PC-9 (cell line): ENCODE data around the gene ZDHHC8. TPM values are rescaled to one million over a fixed set of nuclear protein-coding genes. Genes with fewer than 3 reads are reported as not detected.

Experiments used
- BruUV-seq: library from RNA; stranded (reverse); fragments of 400-500 nt; replicated peaks from 2 replicates; lab custom pipeline; 2021; lab: Mats Ljungman, UMichigan
- CTCF ChIA-PET: fragments of 300-600 bp; sonication (Branson Sonifier 250); formaldehyde crosslinking; loops from one replicate; lab custom pipeline; 2022; ENCODE audit warnings: antibody characterized with exemption; lab: Charles Lee
- POLR2A ChIA-PET: fragments of 300-600 bp; sonication (Branson Sonifier 250); formaldehyde crosslinking; loops from one replicate; lab custom pipeline; 2022; ENCODE audit warnings: antibody characterized with exemption; ENCODE audit not compliant: unreplicated experiment; lab: Charles Lee
- DNase-seq, 2 experiments: peaks; one replicate each; pipeline versions ENCODE4 v3.0.0 to v3.0.0-alpha.2; 2015 to 2022; ENCODE audit warnings: mixed read lengths in 1 of 2
- H2AFZ ChIP-seq: fragments of 200-600 bp; sonication (generic); 2 replicates; pipeline ENCODE4 v1.8.1; 2017; ENCODE audit warnings: antibody characterized with exemption
- H3F3A ChIP-seq: fragments of 200-600 bp; sonication (generic); 2 replicates; pipeline ENCODE4 v1.8.1; 2017; ENCODE audit warnings: antibody characterized with exemption, mild to moderate bottlenecking, low read depth; ENCODE audit not compliant: insufficient read depth
- H3K27ac ChIP-seq: fragments of 200-600 bp; sonication (generic); 2 replicates; pipeline ENCODE4 v1.6.1; 2016; ENCODE audit warnings: mixed run types
- H3K27me3 ChIP-seq: fragments of 200-600 bp; sonication (generic); 2 replicates; pipeline ENCODE4 v1.6.1; 2016; ENCODE audit warnings: low read depth, mixed run types; ENCODE audit not compliant: insufficient read depth
- H3K36me3 ChIP-seq: fragments of 200-600 bp; sonication (generic); 2 replicates; pipeline ENCODE4 v1.6.1; 2016; ENCODE audit warnings: low read depth, mixed run types
- H3K4me1 ChIP-seq: fragments of 200-600 bp; sonication (generic); replicated peaks from 2 replicates; pipeline ENCODE4 v1.6.1; 2016; ENCODE audit warnings: mixed run types; ENCODE audit not compliant: insufficient read depth
- H3K4me2 ChIP-seq: fragments of 200-600 bp; sonication (generic); 2 replicates; pipeline ENCODE4 v1.6.1; 2017; ENCODE audit warnings: mixed run types
- H3K4me3 ChIP-seq: fragments of 200-600 bp; sonication (generic); 2 replicates; pipeline ENCODE4 v1.6.1; 2016; ENCODE audit warnings: mixed run types
- H3K79me2 ChIP-seq: fragments of 200-600 bp; sonication (generic); 2 replicates; pipeline ENCODE4 v1.6.1; 2017; ENCODE audit warnings: low read depth, mixed run types
- H3K9me2 ChIP-seq: fragments of 200-600 bp; sonication (generic); 2 replicates; pipeline ENCODE4 v1.8.1; 2017; ENCODE audit warnings: mild to moderate bottlenecking; ENCODE audit not compliant: insufficient read depth
- H3K9me3 ChIP-seq: fragments of 200-600 bp; sonication (generic); 2 replicates; pipeline ENCODE4 v1.8.1; 2016; ENCODE audit warnings: low read depth; ENCODE audit not compliant: insufficient read depth
- H4K20me1 ChIP-seq: fragments of 200-600 bp; sonication (generic); 2 replicates; pipeline ENCODE4 v1.8.1; 2017; ENCODE audit not compliant: insufficient read depth
- CTCF ChIP-seq: fragments of 200-600 bp; sonication (generic); conservative IDR thresholded peaks from 2 replicates; pipeline ENCODE4 v1.6.1; 2017; ENCODE audit warnings: mixed run types, antibody characterized with exemption, mild to moderate bottlenecking, moderate library complexity
- EZH2 ChIP-seq: fragments of 200-600 bp; sonication (generic); IDR thresholded peaks from 2 replicates; pipeline ENCODE4 v1.8.0; 2017; ENCODE audit warnings: antibody characterized with exemption, low read depth
- intact Hi-C: fragments of 100-400 bp; cut with micrococcal nuclease; formaldehyde crosslinking; loops from one replicate; pipeline ENCODE4 v1.10.0; 2022; ENCODE audit not compliant: unreplicated experiment
- total RNA-seq: library from RNA; stranded (reverse); gene quantifications from 2 replicates; pipeline ENCODE4 v1.2.3, GENCODE V29; 2021

Gene ZDHHC8
- total RNA-seq, 1 experiment from 2014 or later = 34.4 TPM

DNA sequence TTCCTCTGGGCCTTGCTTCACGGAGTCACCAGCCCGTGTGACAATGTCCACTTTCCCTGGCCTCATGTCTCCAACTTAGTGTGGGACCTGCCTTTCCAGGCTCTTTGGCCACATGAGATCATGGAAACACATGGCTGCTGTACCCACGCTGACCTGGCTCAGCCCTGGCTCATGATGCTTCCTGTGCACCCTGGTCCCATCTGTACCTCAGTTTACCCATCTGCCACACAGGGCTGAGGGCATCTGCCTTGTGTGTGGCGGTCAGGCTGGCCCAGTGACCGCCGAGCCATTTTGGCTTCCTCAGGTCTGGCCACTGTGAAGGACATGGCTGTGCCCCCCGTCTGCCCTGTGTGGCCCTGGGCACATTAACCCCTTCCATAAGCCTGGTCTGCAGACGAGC is 51.5 kb downstream of the ZDHHC8 start:
- DNase-seq = no peak
- TF ChIP-seq EZH2 = no peak
- no peak for TF ChIP-seq CTCF
- H3K9me3 ChIP-seq = no peaks in the 10 kb centered on the region
- no peak overlapping the region for H3K4me3 ChIP-seq
- H3K9me2 ChIP-seq = no peaks in the 10 kb centered on the region
- H3K79me2 ChIP-seq = no peaks in the 10 kb centered on the region
- CTCF ChIA-PET = no interaction called here
- H3K36me3 ChIP-seq = no peaks in the 10 kb centered on the region
- intact Hi-C loops = no loop called here
- POLR2A ChIA-PET = no interaction called here
- no peak overlapping the region for H3K27ac ChIP-seq
- no peak overlapping the region for H2AFZ ChIP-seq
- H3K27me3 ChIP-seq = peaks cover 30% of the 10 kb centered on the region
- no peak overlapping the region for H3K4me2 ChIP-seq
- H3F3A ChIP-seq = no peaks in the 10 kb centered on the region
- BruUV-seq = no TSS peak
- no peaks in the 10 kb centered on the region for H3K4me1 ChIP-seq
- no peaks in the 10 kb centered on the region for H4K20me1 ChIP-seq

DNA sequence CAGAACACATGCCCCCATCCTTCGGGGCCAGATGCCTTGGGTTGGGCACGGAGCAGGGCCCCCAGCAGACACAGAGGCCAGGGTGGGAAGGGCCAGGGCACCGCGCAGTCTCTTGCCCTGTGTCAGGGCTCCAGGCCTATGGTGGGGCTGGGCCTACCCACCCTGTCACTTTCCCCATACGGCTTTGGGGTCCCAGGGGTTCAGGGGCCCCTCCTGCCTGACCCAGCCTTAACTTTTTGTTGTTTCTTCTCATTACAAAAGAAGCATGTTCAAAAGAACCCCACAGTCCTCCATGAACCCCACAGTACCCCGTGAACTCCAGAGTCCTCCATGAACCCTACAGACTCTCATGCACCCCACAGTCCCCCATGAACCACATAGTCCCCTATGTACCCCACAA is 52.2 kb downstream of the ZDHHC8 start:
- peaks cover 23% of the 10 kb centered on the region for H3K27me3 ChIP-seq
- H3K36me3 ChIP-seq = no peaks in the 10 kb centered on the region
- no peak for DNase-seq
- no peaks in the 10 kb centered on the region for H3F3A ChIP-seq
- H4K20me1 ChIP-seq = no peaks in the 10 kb centered on the region
- H2AFZ ChIP-seq = no peak overlapping the region
- intact Hi-C loops = no loop called here
- no peak overlapping the region for H3K4me2 ChIP-seq
- no peaks in the 10 kb centered on the region for H3K9me2 ChIP-seq
- no peaks in the 10 kb centered on the region for H3K79me2 ChIP-seq
- ChIA-PET POLR2A (no interaction called here), CTCF (no interaction called here)
- TF ChIP-seq EZH2 (no peak), CTCF (no peak)
- no peaks in the 10 kb centered on the region for H3K9me3 ChIP-seq
- BruUV-seq = no TSS peak
- H3K4me1 ChIP-seq = no peaks in the 10 kb centered on the region
- H3K4me3 ChIP-seq = no peak overlapping the region
- no peak overlapping the region for H3K27ac ChIP-seq

DNA sequence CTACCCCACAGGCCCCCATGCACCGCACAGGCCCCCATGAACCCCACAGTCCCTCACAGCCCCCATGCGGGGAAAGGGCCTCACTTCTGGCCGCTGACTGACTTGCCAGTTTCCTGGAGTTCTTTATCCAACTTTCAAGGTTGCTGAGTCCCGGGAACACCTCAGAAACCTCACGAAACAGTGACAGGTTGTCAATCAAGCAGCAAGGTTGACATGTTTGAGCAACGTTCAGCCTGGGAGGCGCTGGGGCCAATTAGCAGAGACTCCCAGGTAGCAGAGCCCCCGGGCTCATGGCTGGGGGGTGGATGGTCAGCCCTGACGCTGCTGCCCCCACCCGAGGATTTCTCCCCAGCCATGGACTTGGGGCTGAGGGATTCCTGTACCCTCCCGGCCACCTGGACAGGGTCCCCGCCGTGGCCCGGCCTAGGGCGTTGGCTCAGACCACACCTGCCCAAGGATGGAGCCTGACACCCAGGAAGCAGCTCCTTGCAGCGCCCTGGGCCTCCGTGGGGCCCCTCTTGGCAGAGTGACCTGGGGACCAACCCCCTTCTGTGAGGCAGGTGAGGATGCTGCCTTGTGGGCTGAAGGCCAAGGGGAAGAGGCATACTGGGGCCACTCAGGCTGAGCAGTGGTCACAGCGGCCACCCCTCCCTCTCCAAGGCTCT is 53.0 kb downstream of the ZDHHC8 start:
- ChIA-PET POLR2A (no interaction called here), CTCF (no interaction called here)
- intact Hi-C loops = no loop called here
- H4K20me1 ChIP-seq = no peaks in the 10 kb centered on the region
- H3K9me3 ChIP-seq = no peaks in the 10 kb centered on the region
- H3K27ac ChIP-seq = no peak overlapping the region
- BruUV-seq = no TSS peak
- no peak overlapping the region for H2AFZ ChIP-seq
- H3K9me2 ChIP-seq = no peaks in the 10 kb centered on the region
- DNase-seq = no peak
- H3K4me2 ChIP-seq = no peak overlapping the region
- H3K79me2 ChIP-seq = no peaks in the 10 kb centered on the region
- H3K36me3 ChIP-seq = no peaks in the 10 kb centered on the region
- no peak for TF ChIP-seq CTCF
- TF ChIP-seq EZH2 = no peak
- H3F3A ChIP-seq = no peaks in the 10 kb centered on the region
- no peak overlapping the region for H3K4me3 ChIP-seq
- H3K4me1 ChIP-seq = no peaks in the 10 kb centered on the region
- peaks cover 16% of the 10 kb centered on the region; the same call in 1 of the 2 replicates for H3K27me3 ChIP-seq
